GM21825 (cell line): ENCODE results near the gene LINC01488.

Experiments used
- ATAC-seq: cut with Tn5 transposase; IDR thresholded peaks from one replicate; pipeline ENCODE4 v1.9.1; 2021; ENCODE audit warnings: mild to moderate bottlenecking, moderate library complexity; ENCODE audit not compliant: unreplicated experiment

LINC01488 gene

GRCh38 chr11:69463181-69463994, 18.1 kb upstream of the LINC01488 start:
- no peak for ATAC-seq

GRCh38 chr11:69463995-69464960, 17.2 kb upstream of the LINC01488 start:
- no peak for ATAC-seq

DNA sequence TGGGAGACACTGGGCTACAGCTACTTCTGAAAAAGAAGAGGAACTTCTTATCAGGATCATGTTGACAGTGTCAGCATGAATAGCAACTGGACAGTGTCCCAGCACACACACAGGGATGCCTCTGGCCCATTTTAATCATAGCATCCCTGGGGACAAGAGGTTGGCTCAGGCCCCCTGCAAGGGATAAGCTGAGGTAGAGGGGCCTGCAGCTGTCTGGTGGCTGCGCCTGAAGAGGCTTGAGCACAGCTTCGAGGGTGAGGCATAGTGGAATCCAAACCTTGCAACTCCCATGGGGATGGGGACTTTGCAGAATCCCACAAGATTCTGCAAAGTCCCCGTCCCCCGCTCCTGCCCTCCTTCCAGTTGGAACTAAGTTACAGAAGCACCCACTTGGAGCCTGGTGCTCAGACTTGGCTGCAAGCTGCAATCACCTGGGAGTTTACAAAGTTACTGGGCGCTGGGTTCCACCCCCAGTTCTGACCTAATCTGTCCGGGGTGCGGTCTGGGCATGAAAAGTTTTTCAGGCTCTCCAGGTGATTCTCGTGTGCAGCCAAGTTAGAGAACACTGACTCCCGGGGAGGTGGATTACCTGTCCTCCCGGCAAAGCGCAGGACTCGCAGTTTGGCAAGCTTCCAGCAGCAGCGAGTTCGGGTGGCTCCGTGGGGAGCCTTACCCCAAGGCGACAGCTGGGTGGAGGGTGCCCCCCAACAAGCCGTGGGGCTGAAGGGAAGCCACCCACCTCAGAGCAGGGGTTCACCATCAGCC, 16.0 kb upstream of the LINC01488 start:
- no peak for ATAC-seq

DNA sequence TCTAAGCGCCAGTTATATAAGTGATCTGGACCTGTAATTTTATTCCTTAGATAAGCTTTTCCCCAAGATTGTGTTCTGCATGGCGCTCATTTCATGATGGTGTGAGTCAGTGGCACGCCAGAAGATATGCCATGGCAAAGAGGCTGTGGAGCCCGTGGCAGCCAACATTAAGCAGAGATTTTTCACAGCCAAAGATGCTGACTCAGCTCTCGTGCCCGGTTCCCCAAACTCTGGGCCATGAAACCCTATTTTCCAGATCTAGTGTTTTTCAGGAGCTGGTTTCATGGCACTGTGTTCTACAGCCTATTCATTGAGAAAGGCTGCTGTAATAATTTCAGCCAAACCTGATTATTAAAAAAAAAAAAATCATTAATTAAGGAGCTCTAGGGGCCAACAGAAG, 15.4 kb upstream of the LINC01488 start:
- no peak for ATAC-seq

- no peak for ATAC-seq
Observed at GRCh38 chr11:69467196-69467595, 14.3 kb upstream of the LINC01488 start.

- ATAC-seq: no peak
Observed at GRCh38 chr11:69467646-69468045, 13.8 kb upstream of the LINC01488 start.

DNA sequence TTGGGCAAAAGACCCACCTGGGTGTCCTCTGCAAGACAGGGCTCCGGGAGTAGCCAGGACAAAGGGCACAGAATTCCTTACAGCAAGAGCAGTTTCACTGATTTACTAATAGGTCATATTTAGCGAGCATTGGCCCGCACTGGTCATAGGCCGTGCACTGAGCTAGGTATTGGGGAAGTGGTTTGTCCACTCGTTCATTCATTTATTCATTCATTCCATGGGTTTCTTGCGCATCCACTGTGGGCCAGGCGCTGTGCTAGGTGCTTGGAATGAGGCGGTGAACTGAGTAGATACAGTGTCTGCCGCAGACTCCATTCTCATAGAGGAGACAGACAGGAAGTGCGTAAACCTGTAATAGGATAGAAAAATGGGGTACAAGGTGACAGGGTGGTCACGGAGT, 13.2 kb upstream of the LINC01488 start:
- ATAC-seq: no peak

DNA sequence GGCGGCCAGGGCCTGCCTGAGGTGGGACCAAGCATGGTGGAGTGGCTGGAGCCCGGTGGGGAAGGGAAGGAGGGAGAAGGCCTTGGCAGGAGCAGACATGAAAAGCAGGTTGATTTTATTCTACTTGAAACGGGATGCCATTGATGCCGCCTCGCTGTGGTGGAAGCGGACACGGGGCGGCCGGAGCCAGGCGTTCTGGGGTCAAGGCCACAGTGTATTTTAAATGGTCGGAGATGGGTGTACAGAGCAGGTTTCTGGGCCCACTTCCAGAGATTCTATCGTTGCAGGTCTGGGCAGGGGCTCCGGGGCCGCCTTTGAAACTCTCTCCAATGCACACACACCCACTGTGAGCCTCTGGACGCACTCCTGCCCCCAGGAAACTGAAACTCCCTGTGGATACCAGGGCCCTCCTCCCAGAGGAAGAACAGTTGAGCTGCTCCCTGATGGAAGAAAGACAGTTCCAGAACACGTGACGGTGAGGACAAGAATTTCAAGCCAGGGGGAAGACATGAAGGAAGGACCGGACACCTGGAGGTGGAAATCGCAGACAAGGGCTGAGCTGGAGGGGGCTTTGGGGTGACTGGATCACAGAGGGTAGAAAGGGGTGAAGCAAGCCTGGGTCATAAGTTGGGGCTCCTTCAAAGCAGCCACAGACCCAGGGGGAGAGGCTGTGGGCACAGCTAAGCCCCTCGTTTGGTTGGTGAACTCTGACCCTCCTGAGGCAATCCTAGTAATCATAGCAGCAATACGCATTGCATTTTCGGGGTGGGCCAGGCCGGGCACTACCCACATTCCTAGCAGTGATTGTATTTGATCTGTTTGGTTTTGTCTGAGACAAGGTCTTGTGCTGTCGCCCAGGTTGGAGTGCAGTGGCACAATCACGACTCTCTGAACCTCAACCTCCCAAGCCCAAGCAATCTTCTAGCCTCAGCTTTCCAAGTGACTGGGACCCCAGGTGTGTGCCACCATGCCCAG, 12.3 kb upstream of the LINC01488 start:
- ATAC-seq: no peak

DNA sequence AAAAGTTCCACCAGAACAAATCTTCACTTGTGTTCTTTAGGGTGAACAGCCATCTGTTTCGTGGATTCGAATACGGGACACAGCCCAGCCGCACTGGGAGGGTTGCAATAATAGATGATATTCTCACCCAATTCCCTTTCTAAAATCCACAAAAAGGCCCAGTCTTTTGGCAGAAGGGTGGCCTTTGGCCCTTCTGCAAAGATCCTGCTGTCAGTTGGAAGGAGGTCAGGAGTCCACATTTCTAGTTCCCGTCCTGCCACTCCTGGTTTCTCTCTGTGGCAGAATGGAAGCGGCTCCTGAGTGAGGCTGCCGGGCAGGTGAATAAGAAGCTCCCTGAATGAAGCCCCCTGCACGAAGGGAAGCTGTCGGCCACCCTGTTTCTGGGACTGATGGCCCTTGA, 11.2 kb upstream of the LINC01488 start:
- no peak for ATAC-seq

- no peak for ATAC-seq
Observed at GRCh38 chr11:69470793-69471728, 10.4 kb upstream of the LINC01488 start.

DNA sequence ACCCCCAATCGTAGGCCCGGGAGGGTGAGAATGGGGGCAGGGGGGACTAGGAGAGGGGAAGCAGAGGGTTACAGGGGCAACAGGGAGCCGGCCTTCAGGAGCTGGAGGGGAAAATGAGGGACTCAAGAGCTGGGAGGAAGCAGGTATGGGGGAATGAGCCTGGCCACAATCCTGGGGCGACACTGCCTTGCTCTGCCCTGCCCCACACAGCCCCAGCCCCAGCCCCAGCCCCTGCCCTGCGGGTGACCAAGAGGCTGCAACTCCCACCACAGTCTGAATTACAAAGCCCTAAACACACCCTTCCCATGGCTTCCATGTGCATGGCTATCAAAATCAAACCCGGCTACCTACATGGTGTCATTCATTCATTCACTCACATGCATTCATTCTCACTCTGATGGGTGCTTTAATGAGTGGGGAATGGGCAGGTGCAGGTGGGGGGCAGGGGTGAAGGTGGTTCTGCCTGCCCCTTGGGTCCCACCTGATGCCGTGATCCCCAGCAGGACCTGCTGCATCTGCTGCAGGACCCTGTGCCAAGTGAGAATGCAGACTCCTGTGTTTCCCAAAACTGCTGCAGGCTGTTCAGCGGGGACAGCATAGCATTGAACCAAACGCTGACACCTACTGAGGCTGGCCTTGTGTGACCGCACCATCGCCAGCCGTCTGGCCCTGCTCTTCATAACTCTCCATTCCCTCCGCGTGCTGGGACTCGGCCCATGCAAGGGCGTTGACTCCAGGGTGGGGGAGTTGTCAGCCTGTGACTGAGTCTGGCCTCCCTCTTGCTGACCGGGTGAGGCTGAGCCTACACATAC, 9.5 kb upstream of the LINC01488 start:
- no peak for ATAC-seq

- ATAC-seq: no peak
Observed at GRCh38 chr11:69472541-69473275, 8.8 kb upstream of the LINC01488 start.

DNA sequence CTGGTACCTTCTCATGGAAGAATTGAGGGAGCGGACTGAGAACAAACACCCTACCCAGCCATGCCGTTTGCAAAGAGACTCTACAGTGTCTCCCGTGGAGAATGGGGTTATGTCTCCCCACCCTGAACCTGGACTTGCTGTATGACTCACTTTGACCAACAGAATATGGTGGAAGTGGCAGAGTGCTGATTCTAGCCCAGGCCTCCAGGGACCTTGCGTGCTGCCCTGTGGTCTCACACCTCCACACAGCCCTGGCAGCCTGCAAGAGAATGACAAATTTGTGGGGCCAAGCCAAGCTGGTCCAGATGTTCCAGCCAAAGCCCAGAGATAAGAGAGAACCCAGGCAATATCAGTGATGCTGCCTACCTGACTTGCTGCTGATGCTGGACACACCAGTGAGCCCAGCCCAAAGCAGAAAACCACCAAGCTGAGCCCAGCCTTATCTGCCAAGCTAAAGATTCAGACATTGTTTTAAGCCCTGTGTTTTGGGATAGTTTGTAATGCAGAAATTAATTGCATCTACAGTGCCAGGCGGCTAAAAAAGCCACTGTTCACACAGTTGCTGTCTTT, 8.1 kb upstream of the LINC01488 start:
- ATAC-seq: no peak

GRCh38 chr11:69474736-69475135, 6.7 kb upstream of the LINC01488 start:
- no peak for ATAC-seq

DNA sequence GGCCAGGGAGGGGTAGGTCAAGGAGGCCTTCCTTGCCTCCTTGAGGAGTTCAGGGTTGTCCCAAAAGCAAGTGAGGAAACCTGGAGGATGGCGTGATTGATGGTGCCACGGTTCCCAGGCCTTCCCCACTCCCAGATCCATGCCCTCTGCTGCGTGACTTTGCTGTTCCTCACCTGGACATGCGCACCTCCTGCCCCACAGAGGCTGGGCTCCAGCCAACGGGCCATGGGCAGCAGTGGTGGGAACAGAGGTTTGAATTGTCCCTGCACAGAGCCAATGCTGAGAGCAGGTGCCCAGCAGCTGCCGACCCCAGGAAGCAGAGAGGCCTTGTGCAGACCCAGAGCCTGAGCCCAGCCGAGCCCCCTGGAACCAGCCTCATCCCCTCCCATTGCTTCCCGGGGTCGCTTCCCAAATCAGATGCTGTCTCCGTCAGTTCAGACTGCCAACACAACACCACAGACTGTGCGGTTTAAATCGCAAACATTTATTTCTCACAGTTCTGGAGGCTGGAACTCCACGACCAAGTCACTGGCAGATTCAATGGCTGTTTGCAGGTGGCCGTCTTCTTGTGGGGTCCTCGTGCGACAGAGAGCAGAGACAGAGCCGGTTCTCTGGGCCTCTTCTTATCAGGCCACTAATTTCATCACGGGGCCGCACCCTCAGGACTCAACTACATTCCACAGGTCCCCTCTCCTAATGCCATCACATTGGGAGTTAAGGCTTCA, 6.2 kb upstream of the LINC01488 start:
- no peak for ATAC-seq

- ATAC-seq: no peak
Observed at GRCh38 chr11:69475866-69476471, 5.5 kb upstream of the LINC01488 start.
